Fibroblast of skin of right biceps (primary cell): Measurements from ENCODE around the gene CELF2.

Experiments
- DNase-seq: peaks from one replicate; pipeline ENCODE4 v3.0.0-alpha.2; 2013

CELF2 gene

DNA sequence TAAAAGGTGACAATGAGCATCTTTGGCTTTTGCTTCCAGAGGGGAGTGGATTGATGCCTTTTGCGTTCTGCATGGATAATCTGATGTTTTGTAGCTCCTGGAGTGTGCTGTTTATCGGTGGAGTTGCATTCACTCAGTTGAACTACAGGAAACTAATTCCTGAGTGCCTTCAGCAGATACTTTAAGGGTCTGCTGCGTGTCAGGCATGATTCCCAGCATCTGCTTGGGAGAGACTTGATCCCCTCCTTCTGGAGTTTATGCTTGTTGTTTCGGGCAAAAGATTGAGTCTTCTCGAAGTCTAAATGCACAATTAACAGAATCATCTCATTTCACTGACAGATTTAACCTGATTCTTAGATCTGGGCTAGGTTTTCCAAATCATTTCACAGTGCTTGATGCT, 46.2 kb downstream of the CELF2 start:
- DNase-seq, result no peak

DNA sequence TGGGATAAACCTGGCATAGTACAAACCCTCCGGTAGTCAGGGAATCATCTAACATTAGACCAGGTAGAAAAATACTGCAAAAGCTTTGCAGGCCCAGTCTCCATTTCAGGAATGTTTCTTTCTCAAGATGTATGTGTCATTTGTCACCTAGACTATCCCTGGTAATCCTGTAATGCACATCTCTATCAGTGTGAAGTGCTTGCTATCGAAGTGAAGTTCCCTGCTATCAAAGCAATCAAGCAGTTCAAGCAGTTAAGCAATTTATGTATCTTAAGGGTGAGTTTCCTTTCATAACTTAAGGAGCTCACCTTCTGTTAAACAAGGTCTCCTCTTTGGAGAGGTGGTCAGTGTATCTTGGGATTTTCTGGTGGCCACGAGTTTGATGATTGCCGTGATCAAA, 47.2 kb downstream of the CELF2 start:
- no peak for DNase-seq

DNA sequence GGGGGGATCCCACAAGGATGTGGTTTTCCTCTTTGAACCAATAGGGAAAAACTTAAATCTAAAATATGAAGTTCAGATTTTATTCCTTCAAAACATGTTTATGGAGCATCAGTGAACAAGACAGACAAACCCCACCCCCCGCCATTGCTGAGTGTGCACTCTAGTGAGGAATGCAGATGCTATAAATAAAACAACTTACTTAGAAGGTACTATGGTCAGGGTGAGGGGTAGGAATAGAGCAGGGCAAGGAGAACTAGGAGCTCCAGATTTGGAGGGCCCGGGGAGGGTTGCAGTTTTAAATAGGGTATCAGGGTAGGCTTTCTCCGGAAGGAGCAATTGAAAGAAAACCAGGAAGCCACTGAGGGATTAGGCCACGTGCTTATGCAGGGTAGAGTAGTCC, 47.9 kb downstream of the CELF2 start:
- DNase-seq, result no peak

DNA sequence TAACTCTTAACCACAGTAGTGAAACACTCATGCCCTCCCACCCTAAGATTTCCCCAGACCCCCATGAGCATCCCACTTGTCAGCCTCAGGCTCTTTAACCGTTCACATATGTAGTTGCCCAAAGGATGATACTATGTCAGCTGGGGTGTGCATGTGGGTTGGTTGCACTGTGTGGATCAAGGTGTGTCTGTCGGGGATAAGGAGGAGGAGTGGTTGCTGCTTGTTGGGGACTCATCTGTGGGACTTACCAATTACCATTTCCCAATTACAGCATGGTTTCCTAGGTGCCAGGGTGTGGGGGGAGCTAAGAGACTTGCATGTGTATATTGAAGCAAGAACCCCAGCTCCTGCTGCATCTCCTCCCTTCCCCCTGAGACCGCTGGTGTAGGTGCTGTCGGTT, 48.8 kb downstream of the CELF2 start:
- no peak for DNase-seq

DNA sequence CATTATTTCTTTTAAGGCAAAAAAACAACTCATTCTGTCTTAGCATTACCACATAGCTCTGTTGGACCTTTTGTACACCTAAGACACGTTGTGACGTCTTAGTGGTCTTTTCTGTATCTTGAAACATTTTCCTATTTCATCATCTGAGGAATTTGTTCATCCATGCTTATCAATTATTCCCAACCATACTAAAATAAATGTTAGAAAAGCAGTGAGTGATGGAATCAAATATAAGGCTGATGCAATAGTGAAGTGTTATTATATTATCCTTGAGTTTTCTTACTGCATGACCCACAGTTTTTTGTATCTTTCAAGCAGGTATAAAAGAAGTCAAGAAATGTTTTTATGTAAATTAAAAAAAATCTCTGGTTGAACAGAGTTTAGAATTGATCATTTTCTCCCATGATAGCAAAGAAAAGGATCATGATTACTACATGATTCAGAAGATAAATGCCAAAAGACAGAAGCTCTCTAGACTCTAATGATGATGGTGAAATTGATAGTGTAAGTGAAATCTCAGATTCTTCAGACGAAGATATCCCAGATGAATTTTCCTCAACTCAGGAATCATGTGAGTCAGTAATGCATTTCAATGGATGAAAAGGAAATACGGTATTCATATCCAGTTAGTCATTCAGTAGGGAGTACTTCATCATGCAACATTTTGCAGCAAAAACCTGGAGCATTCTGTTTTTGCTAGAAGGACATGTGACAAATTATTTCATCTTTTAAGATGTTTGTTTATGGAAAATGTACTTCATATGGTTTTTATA, 51.4 kb downstream of the CELF2 start:
- peak; percentile 9 for DNase-seq

DNA sequence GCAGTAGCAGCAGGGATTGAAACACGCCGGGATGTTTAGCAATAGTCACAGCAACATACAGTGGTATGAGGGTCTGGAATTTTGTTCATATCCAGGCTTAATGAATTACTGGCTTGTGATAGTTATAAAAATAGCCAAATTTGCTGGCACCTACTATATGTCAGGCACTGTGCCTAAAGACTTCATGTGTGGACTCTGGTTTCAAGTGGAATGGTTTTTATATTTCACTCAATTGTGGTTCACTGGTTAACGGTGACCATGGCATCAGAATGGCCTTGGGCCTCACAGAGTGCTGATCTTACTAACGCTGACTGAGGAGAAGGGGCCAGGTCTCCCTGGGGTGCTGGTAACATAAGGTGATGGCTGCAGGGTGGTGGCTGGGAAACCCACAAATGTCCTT, 55.7 kb downstream of the CELF2 start:
- no peak for DNase-seq

DNA sequence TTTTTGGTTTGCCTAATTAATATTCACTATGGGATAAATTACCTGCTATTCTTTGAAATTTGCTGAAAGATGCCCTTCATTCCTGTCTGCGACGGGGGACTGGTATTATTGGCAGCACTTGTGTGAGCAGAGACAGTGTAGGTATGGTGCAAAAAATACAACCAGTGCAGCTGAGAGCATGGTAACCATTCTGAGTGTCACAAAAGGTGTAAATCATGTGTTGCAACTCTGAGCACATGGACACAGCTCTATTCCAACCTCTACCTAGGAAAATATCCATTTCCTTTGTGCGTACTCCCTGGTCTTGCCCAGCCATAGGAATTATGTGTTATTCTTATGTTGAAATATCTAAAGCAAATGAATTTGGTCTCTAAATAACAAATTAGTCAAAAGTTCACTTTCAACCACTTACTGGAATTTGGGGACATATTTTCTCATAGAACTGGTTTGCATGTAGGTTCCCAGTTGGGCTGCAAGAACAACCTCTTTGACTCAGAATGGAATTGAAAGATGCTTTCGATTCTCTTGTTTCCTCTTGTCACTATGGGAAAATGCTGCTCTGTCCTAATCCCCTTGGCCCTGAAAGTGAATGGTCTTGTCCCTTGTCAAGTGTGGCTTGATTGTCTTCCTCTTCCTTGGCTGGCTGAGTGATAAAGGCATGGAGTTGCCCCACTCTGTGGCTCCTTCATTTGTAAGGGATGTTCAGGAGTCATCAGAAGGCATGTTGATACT, 57.0 kb downstream of the CELF2 start:
- DNase-seq, result no peak

DNA sequence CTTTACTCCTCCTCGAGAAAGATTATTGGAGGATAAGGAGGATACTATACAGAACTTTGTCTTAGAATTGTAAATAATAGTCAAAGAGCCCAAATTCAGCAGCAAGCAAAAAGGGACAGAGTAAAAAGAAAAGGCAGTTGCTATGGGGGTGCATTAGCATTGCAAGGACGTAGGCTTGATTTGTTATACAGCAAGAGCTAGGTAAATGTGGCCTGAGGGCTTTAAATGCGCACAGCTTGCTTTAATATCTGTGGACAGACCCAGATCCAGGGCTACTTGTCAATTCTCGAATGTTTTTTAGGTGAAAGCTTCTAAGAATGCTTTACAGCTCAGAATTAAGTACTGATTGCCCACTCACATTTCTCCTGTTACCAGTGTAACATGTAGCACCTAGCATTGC, 58.5 kb downstream of the CELF2 start:
- DNase-seq, result no peak

DNA sequence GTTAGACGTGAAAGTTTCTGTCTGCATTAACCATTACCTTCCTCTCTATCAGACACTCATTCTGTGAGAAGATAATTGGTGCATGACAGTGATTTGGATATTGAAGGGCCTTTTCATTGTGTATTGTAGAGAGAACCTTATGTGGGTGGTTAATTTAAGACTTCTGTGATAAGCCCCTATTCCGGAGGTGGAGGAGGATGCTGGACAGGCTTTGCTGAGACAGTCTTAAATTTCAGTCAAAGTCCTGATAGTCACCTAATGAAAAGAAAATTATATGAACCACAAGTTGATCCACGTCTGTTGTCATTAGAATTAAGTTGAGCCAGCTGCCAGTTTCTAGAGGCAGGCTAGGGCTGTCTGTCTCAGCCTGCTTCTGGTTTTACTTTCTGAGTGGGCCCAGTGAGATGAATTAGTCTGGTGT, 62.9 kb downstream of the CELF2 start:
- DNase-seq, result no peak

DNA sequence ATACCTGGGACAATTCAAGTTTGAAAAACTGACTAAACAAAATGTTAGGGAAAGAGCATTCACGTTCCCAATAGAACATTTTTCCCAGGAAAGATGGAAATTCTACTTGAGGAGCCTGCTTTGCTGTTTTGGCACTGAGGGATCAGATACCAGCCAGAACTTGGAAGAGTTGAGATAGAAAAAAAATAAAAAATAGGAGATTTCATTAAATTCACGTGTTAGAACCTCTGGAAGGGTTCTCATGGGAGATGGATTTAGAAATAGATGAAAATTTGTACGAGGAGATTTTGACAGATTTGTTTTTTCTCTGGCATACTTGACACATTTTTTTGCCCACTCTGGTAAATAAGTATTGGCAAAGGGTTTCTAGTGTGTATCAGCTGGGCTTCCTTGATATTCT, 63.7 kb downstream of the CELF2 start:
- no peak for DNase-seq

DNA sequence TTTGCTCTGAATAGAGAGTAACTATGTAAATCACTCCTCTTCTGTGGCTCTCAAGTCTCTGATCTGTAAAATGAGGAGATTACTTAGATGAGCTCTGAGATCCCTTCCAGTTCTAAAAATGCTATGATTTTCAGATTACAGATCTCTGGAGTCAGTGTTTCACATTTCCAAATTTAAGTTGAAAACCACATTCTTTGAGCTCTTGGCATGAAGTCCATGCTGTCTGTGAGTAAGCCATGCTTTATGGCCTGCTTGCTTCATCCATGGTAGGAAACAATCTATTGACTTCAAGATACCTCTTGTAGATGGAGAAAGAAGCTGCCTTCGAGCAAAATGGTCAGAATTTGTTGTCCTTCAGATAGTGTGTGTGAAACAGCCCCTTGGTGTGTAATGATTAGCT, 64.9 kb downstream of the CELF2 start:
- peak; percentile 17 for DNase-seq

DNA sequence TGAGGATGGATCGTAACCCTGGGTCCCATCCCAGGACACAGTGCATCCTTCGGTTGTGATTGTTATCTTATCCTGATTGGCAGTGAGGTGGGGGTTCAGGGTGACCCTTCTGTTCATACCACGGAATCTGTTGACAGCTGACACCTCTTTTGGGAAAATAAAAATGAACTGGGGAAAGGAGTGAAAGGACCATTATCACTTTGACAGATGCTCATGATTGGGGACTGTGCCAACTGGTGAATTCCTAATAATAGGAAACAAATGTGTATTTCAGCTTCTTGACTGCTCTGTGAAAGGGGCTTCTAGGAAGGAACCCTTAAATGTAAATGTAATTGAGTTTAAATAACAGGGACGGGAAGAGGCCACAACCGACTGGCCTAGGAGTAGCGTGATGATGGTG, 65.4 kb downstream of the CELF2 start:
- no peak for DNase-seq

DNA sequence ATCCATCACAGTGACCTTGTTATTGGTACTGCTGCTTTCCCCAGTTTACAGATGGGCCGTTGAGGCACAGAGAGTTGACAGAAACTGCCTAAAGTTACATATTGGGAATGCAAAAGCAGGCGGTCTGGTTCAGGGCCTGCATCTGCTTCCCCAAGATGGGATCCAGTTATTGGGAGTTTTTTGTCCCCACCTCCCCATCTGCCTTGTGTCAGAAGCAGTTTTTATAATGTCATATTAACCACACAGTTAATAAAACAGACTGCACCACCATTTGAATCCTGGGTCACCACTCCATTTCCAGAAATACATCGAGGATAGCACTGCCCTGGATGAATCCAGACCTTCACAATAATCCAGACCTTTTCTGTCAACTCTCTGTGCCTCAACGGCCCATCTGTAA, 67.9 kb downstream of the CELF2 start:
- DNase-seq, result no peak

DNA sequence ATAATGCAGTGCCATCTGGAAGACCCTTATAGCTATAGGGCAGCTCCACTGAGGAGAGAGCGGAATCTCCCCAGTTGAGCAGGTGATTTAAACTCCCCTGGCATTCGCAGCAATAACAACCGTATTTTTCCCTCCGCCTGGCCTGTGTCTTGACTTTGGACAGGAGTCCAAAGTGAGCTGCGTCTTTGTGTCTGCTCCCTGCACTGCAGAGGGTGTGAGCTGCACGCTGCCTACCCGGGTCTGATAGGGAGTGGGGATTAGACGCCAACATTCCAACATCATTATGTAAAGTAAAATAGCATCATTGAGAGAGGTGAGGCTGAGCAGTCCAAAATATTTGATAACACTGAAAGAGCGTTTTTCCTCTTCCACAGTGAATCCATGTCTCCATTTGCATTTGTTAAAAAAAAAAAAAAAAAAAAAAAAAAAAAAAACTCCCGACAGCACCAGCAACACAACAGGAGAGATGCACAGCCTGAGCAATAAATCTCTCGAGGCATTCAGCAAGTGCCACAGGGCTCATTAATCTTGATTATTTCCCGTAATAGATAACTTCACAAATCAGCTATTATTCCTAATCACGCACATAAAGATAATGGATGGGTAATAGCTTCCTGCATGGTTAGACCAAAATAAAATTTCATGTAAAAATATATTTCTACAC, 68.6 kb downstream of the CELF2 start:
- DNase-seq, result no peak

DNA sequence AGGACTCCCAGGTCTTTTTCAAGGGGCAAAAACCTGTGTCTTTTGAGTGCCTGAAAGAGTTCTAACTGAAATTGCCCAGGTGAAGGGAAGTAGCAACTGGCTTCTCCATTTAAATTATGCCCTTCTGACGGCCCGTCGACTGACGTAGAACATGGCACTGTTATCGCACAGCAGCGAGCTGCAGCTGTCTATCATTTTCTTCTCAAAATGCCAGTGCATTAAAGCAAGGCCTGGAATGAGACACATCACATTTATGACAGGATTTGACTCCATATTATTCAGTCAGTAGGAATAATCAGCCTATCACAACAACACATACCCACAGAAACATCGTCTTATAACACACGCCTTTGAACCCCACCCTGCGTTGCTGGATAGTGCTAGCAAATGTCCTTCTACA, 69.7 kb downstream of the CELF2 start:
- DNase-seq, result no peak

DNA sequence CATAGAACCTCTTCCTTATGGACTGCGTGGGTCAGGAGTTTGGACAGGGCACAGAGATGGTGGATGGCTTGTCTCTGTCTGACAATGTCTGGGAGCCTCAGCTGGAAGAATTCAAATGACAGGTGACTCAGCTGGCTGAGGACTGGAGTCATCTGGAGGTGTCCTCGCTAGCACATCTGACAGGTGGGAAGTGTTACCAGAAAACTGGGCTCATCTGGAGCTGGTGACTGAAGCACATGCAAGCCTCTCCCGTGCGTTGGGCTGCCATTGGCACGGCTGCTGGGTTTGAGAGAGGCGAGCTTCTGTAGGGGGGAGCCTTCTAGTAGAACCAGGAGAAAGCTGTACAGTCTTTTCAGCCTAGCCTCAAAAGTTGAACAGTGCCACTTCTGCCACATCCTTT, 71.0 kb downstream of the CELF2 start:
- DNase-seq, result no peak

DNA sequence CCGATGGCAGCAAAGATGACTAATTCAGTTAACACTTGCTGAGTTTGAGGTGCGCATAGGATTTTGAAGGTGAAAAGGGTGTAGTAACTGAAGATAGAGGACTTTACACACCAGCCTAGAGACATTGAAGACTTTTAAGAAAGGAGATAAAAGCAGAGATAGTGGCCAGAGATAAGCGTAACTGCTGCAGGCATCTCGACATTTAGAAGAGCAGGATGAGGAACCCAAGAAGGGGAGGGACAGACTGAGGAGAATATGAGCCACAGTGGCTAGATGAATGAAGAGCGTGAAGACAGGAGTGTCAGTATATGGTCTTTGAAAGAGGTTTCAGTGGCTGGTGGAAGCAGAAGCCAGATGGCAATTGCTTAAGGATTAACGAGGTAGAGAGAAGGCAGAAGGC, 71.6 kb downstream of the CELF2 start:
- no peak for DNase-seq

DNA sequence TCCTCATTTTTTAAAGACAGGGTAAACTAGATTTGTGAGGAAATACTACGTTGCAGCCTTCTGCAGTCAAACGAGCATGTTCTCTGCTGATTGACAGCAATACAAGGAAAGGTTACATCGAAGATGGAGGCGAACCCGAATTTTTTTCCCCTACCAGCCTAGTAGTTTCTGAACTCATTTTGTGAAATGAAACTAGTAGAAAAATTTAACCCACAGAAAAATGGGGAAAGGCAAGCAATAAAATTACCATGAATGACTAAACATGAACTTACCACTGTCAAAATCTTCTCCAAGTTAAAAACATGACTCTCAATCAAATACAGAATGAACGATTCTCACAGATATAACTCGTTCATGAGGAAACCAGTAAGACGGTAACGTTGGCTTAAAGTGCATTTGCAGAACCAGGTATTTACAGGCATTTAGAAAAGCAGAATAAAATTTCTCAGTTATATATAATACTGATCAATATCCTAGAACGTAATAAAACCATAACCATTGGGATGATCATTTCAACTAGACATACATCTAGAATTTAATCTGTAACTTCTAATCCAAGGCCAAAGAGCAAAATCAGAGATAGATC, 73.9 kb downstream of the CELF2 start:
- DNase-seq, result no peak

DNA sequence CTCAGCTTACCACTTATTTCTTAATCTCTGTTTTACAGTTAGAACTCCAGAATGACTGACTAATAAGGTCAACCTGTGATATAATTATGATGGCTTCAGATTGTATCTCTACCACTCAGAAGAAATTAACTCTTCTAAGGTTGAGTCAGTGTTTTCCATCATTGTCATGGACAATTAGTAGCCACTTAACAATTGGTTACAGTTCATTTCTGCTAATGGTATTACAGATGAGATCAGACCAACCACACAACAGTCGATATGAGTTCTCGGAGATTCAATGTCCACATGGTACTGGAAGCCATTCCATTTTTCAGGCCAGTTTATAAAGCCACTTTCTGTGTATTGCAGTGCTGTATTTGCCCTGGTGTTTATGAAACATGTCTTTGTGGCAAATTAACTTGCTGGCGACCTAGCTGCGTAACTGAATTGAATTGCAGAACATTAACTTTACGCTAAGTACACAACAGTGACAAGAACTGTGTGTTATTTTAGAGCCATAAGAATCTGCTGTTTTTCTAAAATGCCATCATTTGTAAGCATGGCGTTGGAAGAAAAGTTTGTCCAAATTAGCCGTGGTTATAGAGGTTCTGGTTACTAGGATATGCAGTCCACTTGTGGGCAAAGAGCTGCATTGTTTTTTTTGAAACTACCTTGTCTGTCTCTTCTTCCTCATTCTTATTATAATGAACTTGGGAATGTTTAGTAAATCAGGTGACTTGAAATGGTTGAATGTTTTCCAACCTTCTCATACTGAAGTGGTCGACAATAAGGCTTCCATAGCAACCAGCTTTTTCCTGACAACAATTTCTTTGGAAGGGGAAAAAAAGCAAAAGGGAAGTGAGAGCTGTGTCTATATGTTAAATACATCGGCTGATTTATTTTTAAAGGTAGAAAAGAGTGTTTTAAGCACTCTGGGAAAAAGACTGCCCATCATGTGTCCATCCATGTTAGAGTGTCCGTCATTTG, 76.4 kb downstream of the CELF2 start:
- DNase-seq, result no peak

DNA sequence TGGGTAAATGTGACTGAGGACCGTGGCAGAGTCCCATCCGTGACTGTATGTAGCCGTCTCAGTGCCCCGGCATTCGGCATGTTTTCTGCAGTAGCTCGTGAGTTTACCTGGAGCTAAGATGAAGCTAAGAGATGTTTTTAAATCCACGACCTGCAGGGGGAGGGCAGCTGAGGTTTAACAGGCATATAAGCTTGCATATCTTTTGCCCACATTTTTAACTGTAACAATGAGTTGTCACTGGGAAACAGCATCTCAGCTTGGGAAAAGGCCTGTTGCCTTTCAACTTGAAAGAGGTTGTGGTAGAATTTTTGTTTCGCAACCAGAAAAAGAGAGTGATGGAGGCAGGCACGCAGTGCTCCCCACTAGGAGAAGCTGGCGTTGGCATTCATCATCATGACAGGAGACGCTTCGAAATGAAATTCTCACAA, 77.7 kb downstream of the CELF2 start:
- no peak for DNase-seq

DNA sequence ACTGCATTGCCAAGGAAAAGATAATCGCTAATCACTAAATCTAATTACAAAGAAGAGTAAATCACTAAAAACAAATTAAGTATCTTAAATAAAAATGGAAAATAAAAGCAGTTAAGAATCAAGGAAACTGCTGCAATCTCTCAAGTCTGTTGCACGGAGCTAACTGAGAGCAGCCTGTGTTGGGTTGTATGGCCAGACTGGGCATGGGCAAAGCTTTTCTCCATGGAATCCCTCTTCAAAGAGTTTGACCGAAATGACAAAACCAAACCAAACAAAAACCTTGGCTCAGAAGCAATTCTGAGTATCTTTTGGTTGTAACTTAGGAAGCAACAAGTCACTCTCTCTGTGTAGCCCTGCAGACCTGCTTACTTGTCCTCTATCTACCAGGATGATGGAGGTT, 78.8 kb downstream of the CELF2 start:
- DNase-seq, result no peak

DNA sequence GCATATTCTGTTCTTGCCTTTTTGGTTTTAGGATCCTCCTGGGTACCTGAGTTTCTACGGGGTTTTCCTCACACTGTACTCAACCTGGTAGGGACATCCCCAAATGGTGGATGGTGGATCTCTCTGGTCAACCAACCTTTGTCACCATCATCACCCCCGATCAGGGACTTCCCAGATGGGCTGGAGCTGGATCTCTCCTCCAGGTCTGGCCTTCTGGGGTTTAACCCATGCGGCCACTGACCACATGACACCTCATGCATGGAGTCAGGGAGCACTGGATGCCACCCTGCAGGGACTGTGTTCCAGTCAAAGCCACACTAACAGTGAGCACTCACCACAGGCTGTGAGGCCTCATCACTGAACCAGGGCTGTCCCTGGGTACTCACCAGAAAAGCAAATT, 80.0 kb downstream of the CELF2 start:
- no peak for DNase-seq

DNA sequence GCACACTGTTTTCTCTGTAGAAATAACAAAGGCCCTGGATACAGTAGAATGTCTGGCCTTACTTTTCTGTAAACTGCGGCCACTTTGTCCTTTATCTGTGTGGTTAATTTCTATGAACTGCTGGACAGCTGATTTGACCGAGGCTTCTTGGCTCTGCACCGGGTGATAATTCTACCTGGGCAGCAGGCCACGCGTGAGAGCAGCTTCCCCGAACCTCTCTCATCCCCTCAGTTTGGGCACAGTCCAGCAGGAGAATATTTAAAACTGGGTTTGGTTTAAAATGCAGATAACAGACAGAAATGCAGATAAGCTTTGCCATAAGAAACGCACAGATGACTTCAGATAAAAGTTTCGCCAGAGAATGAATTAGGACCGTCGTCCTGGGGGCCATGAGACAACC, 81.0 kb downstream of the CELF2 start:
- no peak for DNase-seq
